ENCODE measurements around the gene COA1. TPM values are rescaled to one million over a fixed set of nuclear protein-coding genes. Genes with fewer than 3 reads are reported as not detected.
"Not testable (repeated sequence)": the region's sequence is repeated elsewhere in the genome, so short reads cannot be mapped to it uniquely, and the experiment has no call there.

Gene COA1
- total RNA-seq, 1 donor from 2014 or later, result 67.1 TPM

DNA sequence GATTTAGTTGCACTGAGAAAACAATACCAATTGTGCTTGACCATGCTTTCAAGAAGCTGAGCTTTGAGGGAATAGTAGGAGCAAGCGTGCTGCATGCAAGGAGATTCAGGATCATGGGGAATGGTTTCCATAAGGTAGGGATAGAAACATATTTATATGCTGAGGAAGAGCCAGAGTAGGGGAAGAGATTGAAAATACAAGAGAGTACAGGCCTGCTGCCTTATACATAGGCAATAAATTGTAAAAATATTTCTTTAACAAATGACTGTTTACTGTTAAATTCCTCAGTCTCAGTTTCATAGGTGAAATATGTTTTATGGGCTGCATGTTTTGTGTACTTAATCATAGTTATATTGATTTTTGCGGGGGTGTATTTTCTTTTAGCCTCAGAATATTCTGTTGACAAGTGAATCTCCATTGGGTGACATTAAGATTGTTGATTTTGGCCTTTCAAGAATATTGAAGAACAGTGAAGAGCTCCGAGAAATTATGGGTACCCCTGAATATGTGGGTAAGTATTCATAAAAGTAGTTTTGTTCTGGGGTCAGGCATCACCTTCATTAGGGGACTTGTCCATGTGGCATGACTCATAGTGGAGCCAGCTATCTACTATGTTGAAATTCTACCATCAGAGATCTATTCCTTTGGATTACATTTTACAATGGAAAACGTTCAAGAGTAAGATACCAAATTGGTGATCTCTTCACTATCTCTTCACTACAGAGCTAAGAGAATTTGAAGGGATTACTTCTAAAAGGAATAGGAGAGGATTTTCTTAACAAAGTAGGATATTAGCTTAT, 109.9 kb downstream of the COA1 start:
- Mint-ChIP-seq H3K27me3 (ENCODE audit: low read depth) (no peaks in the 10 kb centered on the region), H3K4me1 (ENCODE audit: low read depth) (peaks cover 31% of the 10 kb centered on the region), H3K9me3 (no peaks in the 10 kb centered on the region), H3K36me3 (ENCODE audit: low read depth) (peaks cover 49% of the 10 kb centered on the region), H3K27ac (no peak overlapping the region), H3K4me3 (ENCODE audit: low read depth) (no peak overlapping the region)
- DNase-seq (ENCODE audit: low spot score), result no peak
- intact Hi-C loops (cut with micrococcal nuclease), result no loop called here

- Mint-ChIP-seq H3K4me3 (ENCODE audit: low read depth) (no peak overlapping the region), H3K4me1 (ENCODE audit: low read depth) (peaks cover 32% of the 10 kb centered on the region), H3K9me3 (no peaks in the 10 kb centered on the region), H3K27me3 (ENCODE audit: low read depth) (no peaks in the 10 kb centered on the region), H3K36me3 (ENCODE audit: low read depth) (peaks cover 47% of the 10 kb centered on the region), H3K27ac (no peak overlapping the region)
- intact Hi-C loops (cut with micrococcal nuclease), result no loop called here
- DNase-seq (ENCODE audit: low spot score), result no peak
Observed at GRCh38 chr7:43618073-43618472, 111.2 kb downstream of the COA1 start.

GRCh38 chr7:43616977-43617376, 112.3 kb downstream of the COA1 start:
- no peak overlapping the region for H3K4me3 Mint-ChIP-seq (ENCODE audit: low read depth)
- peaks cover 48% of the 10 kb centered on the region for H3K36me3 Mint-ChIP-seq (ENCODE audit: low read depth)
- no peak overlapping the region for H3K27ac Mint-ChIP-seq
- no peaks in the 10 kb centered on the region for H3K27me3 Mint-ChIP-seq (ENCODE audit: low read depth)
- H3K4me1 Mint-ChIP-seq (ENCODE audit: low read depth), result peaks cover 34% of the 10 kb centered on the region
- no peak for DNase-seq (ENCODE audit: low spot score)
- no peaks in the 10 kb centered on the region for H3K9me3 Mint-ChIP-seq
- intact Hi-C loops (cut with micrococcal nuclease), result no loop called here

DNA sequence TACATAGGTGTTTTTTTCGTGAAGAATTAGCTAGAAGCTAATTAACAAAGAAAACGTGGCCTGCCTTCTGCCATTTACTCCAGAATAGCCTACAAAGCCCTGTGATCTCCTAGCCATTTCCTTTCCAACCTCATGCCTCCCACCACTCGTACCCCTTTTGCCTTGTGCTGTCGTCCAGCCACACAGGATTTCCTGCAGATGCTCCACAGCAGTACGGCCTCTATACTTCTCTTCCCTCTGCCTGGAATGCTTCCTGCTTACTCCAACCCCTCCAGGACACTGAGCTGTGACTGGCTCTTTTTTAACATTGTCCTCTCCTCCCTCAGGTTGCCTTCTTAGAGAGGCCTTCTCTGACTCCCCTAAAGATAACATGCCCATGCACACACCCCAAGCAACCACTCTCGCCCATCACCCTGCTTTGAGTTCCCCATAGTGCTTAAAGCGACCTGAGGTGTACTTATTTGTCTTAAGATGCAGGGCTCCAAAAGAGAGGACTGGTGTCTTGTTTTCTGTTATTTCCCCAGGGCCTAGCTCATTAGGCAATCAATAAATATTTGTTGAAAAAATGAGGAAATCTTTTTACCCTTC, 113.7 kb downstream of the COA1 start:
- peaks cover 44% of the 10 kb centered on the region for H3K36me3 Mint-ChIP-seq (ENCODE audit: low read depth)
- no peak for DNase-seq (ENCODE audit: low spot score)
- H3K27ac Mint-ChIP-seq, result peak overlapping the region; percentile 16
- no peak overlapping the region for H3K4me3 Mint-ChIP-seq (ENCODE audit: low read depth)
- H3K4me1 Mint-ChIP-seq (ENCODE audit: low read depth), result peaks cover 29% of the 10 kb centered on the region
- no peaks in the 10 kb centered on the region for H3K27me3 Mint-ChIP-seq (ENCODE audit: low read depth)
- intact Hi-C loops (cut with micrococcal nuclease), result no loop called here
- no peaks in the 10 kb centered on the region for H3K9me3 Mint-ChIP-seq

GRCh38 chr7:43612599-43613589, 116.4 kb downstream of the COA1 start:
- intact Hi-C loops (cut with micrococcal nuclease), result loop anchor here (1.0 to 2.0 kb wide), 5 partner anchors 9 to 35 kb away; no protein-coding TSS in a partner anchor
- DNase-seq (ENCODE audit: low spot score), result no peak
- no peaks in the 10 kb centered on the region for H3K27me3 Mint-ChIP-seq (ENCODE audit: low read depth)
- peak overlapping the region; percentile 70 for H3K27ac Mint-ChIP-seq
- H3K9me3 Mint-ChIP-seq, result no peaks in the 10 kb centered on the region
- H3K36me3 Mint-ChIP-seq (ENCODE audit: low read depth), result peaks cover 61% of the 10 kb centered on the region
- H3K4me3 Mint-ChIP-seq (ENCODE audit: low read depth), result peak overlapping the region; percentile 1
- peaks cover 31% of the 10 kb centered on the region for H3K4me1 Mint-ChIP-seq (ENCODE audit: low read depth)

GRCh38 chr7:43612128-43612527, 117.2 kb downstream of the COA1 start:
- intact Hi-C loops (cut with micrococcal nuclease), result loop anchor here (1.0 to 2.0 kb wide), 2 partner anchors 15 to 21 kb away; no protein-coding TSS in a partner anchor
- no peak for DNase-seq (ENCODE audit: low spot score)
- H3K27ac Mint-ChIP-seq, result peak overlapping the region; percentile 2
- peaks cover 31% of the 10 kb centered on the region for H3K4me1 Mint-ChIP-seq (ENCODE audit: low read depth)
- H3K27me3 Mint-ChIP-seq (ENCODE audit: low read depth), result no peaks in the 10 kb centered on the region
- H3K9me3 Mint-ChIP-seq, result no peaks in the 10 kb centered on the region
- no peak overlapping the region for H3K4me3 Mint-ChIP-seq (ENCODE audit: low read depth)
- peaks cover 61% of the 10 kb centered on the region for H3K36me3 Mint-ChIP-seq (ENCODE audit: low read depth)

DNA sequence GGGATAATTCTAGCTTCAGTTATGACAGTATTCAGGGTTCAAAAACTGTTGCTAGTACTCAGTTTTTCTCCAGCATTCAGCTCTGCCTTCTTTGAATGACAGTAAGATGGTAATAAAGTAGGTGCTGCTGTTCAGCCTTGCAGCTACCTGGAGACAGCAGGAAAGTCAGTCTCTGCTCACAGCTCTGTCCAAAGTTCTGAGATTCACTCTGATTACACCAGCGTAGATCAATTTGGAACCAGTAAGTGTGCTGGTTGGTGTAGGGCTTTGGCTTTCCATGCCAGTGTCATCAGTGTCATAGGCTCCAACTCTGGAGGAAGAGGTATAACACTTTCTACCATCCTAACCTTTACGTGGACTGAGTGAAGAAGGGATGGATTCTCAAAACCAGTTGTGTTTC, 120.2 kb downstream of the COA1 start:
- intact Hi-C loops (cut with micrococcal nuclease), result no loop called here
- Mint-ChIP-seq H3K4me3 (ENCODE audit: low read depth) (no peak overlapping the region), H3K27ac (no peak overlapping the region), H3K27me3 (ENCODE audit: low read depth) (no peaks in the 10 kb centered on the region), H3K4me1 (ENCODE audit: low read depth) (peaks cover 42% of the 10 kb centered on the region), H3K9me3 (peaks cover 8% of the 10 kb centered on the region), H3K36me3 (ENCODE audit: low read depth) (peaks cover 60% of the 10 kb centered on the region)
- DNase-seq (ENCODE audit: low spot score), result no peak

GRCh38 chr7:43604251-43604650, 125.1 kb downstream of the COA1 start:
- Mint-ChIP-seq H3K9me3 (peaks cover 8% of the 10 kb centered on the region), H3K27me3 (ENCODE audit: low read depth) (no peaks in the 10 kb centered on the region), H3K4me1 (ENCODE audit: low read depth) (peaks cover 27% of the 10 kb centered on the region), H3K4me3 (ENCODE audit: low read depth) (no peak overlapping the region), H3K27ac (no peak overlapping the region), H3K36me3 (ENCODE audit: low read depth) (peaks cover 42% of the 10 kb centered on the region)
- no peak for DNase-seq (ENCODE audit: low spot score)
- intact Hi-C loops (cut with micrococcal nuclease), result no loop called here

DNA sequence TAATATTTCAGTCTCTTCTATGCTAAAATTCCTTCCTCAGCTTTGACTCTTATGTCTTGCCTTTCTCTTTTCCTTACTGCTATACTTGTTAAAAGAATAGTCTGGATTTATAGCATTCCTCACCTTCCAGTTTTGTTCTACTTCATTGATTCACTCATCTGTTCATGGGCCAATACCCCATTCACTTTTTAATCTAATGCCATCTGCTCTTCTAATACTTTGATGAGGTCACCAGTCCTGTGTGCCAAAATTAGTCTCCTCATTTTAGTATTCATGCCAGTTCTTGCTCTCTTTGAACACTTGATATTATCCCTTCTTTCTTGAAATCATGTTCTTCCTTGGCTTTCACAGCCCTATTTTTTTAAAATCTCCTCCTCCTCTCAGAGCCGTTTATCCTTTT, 127.1 kb downstream of the COA1 start:
- H3K27ac Mint-ChIP-seq, result no peak overlapping the region
- no peaks in the 10 kb centered on the region for H3K27me3 Mint-ChIP-seq (ENCODE audit: low read depth)
- peaks cover 24% of the 10 kb centered on the region for H3K4me1 Mint-ChIP-seq (ENCODE audit: low read depth)
- intact Hi-C loops (cut with micrococcal nuclease), result no loop called here
- H3K36me3 Mint-ChIP-seq (ENCODE audit: low read depth), result peaks cover 40% of the 10 kb centered on the region
- H3K4me3 Mint-ChIP-seq (ENCODE audit: low read depth), result no peak overlapping the region
- peaks cover 8% of the 10 kb centered on the region for H3K9me3 Mint-ChIP-seq
- no peak for DNase-seq (ENCODE audit: low spot score)

GRCh38 chr7:43600056-43600455, 129.3 kb downstream of the COA1 start:
- intact Hi-C loops (cut with micrococcal nuclease), result no loop called here
- no peak overlapping the region for H3K4me3 Mint-ChIP-seq (ENCODE audit: low read depth)
- H3K9me3 Mint-ChIP-seq, result peaks cover 8% of the 10 kb centered on the region
- no peak for DNase-seq (ENCODE audit: low spot score)
- H3K4me1 Mint-ChIP-seq (ENCODE audit: low read depth), result peaks cover 22% of the 10 kb centered on the region
- H3K27ac Mint-ChIP-seq, result no peak overlapping the region
- no peaks in the 10 kb centered on the region for H3K27me3 Mint-ChIP-seq (ENCODE audit: low read depth)
- peaks cover 44% of the 10 kb centered on the region for H3K36me3 Mint-ChIP-seq (ENCODE audit: low read depth)

DNA sequence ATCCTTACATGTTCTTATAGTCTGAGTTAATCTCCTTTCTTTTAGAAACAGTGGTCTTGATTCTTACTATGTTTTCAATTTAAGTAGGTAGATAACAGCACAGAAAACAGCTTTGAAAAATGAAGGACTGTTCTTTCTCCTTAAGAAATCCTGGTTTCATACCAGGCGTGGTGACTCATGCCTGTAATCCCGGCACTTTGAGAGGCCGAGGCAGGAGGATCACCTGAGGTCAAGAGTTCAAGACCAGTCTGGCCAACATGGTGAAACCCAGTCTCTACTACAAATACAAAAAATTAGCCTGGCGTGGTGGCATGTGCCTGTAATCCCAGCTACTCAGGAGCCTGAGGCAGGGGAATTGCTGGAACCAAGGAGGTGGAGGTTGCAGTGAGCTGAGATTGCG, 132.9 kb downstream of the COA1 start:
- H3K4me3 Mint-ChIP-seq (ENCODE audit: low read depth); H3K27me3 Mint-ChIP-seq (ENCODE audit: low read depth); intact Hi-C loops (cut with micrococcal nuclease); H3K27ac Mint-ChIP-seq; DNase-seq (ENCODE audit: low spot score); H3K9me3 Mint-ChIP-seq: not testable (repeated sequence)
- peaks cover 54% of the 10 kb centered on the region for H3K36me3 Mint-ChIP-seq (ENCODE audit: low read depth)
- H3K4me1 Mint-ChIP-seq (ENCODE audit: low read depth), result peaks cover 43% of the 10 kb centered on the region

GRCh38 chr7:43594020-43594419, 135.3 kb downstream of the COA1 start:
- intact Hi-C loops (cut with micrococcal nuclease), result loop anchor here (5.0 kb wide), 1 partner anchor 662 kb away; the partner anchor contains the start of genes MRPL32 and PSMA2
- Mint-ChIP-seq H3K4me3 (ENCODE audit: low read depth) (no peak overlapping the region), H3K27ac (no peak overlapping the region), H3K27me3 (ENCODE audit: low read depth) (no peaks in the 10 kb centered on the region), H3K4me1 (ENCODE audit: low read depth) (peaks cover 55% of the 10 kb centered on the region), H3K9me3 (no peaks in the 10 kb centered on the region), H3K36me3 (ENCODE audit: low read depth) (peaks cover 54% of the 10 kb centered on the region)
- DNase-seq (ENCODE audit: low spot score), result no peak

Data from activated T-helper 2 cell treated with anti-CD3 and anti-CD28 coated beads, Interferon-gamma antibody, Interleukin-2, Interleukin-4, amounts not matched to agents 10 μg/mL and 5 μg/mL and 100 μg/mL, durations not matched to agents 14 hours and 24 hours and 36 hours (primary cell).